C4-2B (cell line): ENCODE results near the gene GRB2.

Experiments used
- H3K27ac ChIP-seq: fragments of 450-650 bp; 2 replicates; pipeline ENCODE4 v1.5.1; 2017
- ZFX ChIP-seq: fragments of 450-650 bp; IDR thresholded peaks from 2 replicates; pipeline ENCODE4 v1.6.1; 2017
- TF ChIP-seq, protein P1 (sequence below): fragments of 450-650 bp; conservative IDR thresholded peaks from 2 replicates; pipeline ENCODE4 v1.5.1; 2017; ENCODE audit warnings: mild to moderate bottlenecking

Gene GRB2

DNA sequence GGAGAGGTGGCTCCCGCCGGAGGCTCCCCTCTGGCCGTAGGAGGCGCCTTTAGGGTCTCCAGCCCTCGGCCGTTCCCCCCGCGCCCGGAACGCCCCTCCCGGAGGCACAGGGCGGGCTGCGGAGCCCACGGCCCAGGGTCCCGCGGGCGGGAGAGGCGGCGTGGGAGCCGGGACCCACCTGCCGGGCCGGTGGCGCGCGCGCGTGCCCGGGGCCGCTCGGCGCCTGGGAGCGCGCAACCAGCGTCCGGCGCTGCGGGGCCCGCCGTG, 134.6 kb downstream of the GRB2 start, which contains the start of gene MIF4GD:
TSS of gene MIF4GD (minus strand) at position 266 of the 267 bp plus-strand sequence. CDS start 1,036 bp downstream, outside the sequence.
- peak within 1 kb of the TSS; percentile 90 for H3K27ac ChIP-seq
- no peak for TF ChIP-seq ZFX
- TF ChIP-seq, protein P1, sequence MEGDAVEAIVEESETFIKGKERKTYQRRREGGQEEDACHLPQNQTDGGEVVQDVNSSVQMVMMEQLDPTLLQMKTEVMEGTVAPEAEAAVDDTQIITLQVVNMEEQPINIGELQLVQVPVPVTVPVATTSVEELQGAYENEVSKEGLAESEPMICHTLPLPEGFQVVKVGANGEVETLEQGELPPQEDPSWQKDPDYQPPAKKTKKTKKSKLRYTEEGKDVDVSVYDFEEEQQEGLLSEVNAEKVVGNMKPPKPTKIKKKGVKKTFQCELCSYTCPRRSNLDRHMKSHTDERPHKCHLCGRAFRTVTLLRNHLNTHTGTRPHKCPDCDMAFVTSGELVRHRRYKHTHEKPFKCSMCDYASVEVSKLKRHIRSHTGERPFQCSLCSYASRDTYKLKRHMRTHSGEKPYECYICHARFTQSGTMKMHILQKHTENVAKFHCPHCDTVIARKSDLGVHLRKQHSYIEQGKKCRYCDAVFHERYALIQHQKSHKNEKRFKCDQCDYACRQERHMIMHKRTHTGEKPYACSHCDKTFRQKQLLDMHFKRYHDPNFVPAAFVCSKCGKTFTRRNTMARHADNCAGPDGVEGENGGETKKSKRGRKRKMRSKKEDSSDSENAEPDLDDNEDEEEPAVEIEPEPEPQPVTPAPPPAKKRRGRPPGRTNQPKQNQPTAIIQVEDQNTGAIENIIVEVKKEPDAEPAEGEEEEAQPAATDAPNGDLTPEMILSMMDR = no peak

DNA sequence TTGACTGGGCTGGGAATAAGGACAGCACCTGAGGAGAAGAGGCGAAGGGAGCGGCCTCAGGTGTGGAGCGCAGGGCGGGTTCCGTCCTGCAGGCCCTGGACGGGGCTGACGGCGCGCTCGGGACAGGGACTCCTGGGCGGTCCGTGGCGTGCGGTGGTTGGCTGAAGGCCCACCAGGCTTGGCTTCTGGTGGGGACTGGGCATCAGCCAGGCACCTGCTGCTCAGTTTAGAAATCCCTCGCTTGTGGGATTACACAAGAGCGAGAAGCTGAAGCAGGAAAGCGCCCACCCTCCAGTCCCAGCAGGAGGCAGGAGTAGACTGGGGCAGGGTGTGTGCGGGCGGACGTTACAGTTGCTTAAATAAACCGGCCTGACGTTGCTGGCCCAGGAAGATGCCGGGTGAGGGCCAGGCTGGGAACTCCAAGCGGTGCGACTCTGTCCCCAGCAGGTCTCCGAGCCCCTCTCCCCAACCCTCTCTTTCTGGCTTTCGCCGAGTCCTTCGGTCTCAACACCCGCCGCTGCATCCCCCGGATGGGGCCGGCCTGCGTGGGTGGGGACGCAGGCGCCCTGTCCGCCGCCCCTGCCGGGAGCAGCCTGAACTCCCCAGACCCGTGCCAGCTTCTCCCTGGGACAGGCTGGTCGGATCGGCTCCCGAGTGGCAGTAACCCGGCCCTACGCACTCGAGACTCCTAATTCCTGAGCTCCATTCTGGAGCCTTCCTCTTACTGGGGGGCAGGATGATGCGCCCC, 135.1 kb downstream of the GRB2 start:
- TF ChIP-seq, protein P1 = no peak
- TF ChIP-seq ZFX = no peak
- peak overlapping the region; percentile 90 for H3K27ac ChIP-seq

DNA sequence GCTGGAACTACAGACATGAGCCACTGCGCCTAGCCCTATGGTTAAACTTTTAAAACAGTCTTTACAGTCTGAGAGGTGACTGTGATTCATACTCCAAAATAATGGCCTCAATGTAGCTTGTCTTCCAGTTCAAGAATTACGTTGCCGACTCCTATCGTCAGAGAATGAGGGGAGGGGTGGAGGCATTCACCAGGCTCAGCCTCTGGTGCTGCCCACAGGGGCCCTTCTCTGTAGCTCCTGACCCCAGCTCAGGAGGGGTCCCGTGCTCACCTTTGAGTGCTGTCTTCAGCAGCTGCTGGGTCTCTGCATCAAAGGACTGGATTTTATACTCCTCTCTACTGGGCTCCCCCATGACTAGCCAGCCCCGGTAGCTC, 135.6 kb downstream of the GRB2 start:
- TF ChIP-seq, protein P1 = no peak
- TF ChIP-seq ZFX = no peak
- peak overlapping the region; percentile 90 for H3K27ac ChIP-seq
